Stimulated activated CD4-positive, alpha-beta T cell treated with anti-CD3 and anti-CD28 coated beads, Interleukin-15, amount 100 ng/mL, for 48 hours (primary cell): Measurements from ENCODE around the gene RHOA.
A peak's percentile ranks its signal among the peaks of the same experiment; 100 is the strongest.
"Not testable (repeated sequence)": the region's sequence is repeated elsewhere in the genome, so short reads cannot be mapped to it uniquely, and the experiment has no call there.

Experiments
- DNase-seq, 2 donors: peaks; one replicate each; pipeline ENCODE4 v3.0.0-alpha.2; 2020; ENCODE audit warnings: low read depth in 2 of 2

The RHOA gene

GRCh38 chr3:49362561-49362960 is 49.2 kb downstream of the RHOA start:
- DNase-seq: no peak

- DNase-seq: no peak
These were observed 52.2 kb downstream of the RHOA start for GRCh38 chr3:49359623-49360022.

GRCh38 chr3:49358884-49359225 is 52.9 kb downstream of the RHOA start:
- no peak for DNase-seq

- DNase-seq: peak; percentile 71 to 82
These were observed 53.4 kb downstream of the RHOA start, which contains the start of gene GPX1 for GRCh38 chr3:49358217-49358883. GPX1 (minus strand) TSS chr3:49358353; CDS start chr3:49358278, 75 bp downstream.

GRCh38 chr3:49357443-49358216 is 54.1 kb downstream of the RHOA start:
- peak; percentile 25 to 43 for DNase-seq

- DNase-seq: not testable (repeated sequence)
These were observed 54.7 kb downstream of the RHOA start for GRCh38 chr3:49357095-49357442.

- no peak for DNase-seq
These were observed 58.8 kb downstream of the RHOA start for GRCh38 chr3:49352890-49353421.

GRCh38 chr3:49352281-49352680 is 59.5 kb downstream of the RHOA start:
- DNase-seq: no peak

- no peak for DNase-seq
These were observed 60.2 kb downstream of the RHOA start for GRCh38 chr3:49351521-49352011.

GRCh38 chr3:49349348-49350114 is 62.2 kb downstream of the RHOA start:
- DNase-seq: no peak

GRCh38 chr3:49348361-49348760 is 63.4 kb downstream of the RHOA start:
- not testable (repeated sequence) for DNase-seq

GRCh38 chr3:49346797-49347251 is 65.0 kb downstream of the RHOA start:
- no peak for DNase-seq

- DNase-seq: no peak
These were observed 68.6 kb downstream of the RHOA start for GRCh38 chr3:49343163-49343562.

- DNase-seq: no peak
These were observed 69.8 kb downstream of the RHOA start for GRCh38 chr3:49341996-49342395.

- peak; percentile 92 to 94 for DNase-seq
These were observed 71.6 kb downstream of the RHOA start, which contains the start of gene USP4 for GRCh38 chr3:49339941-49340800. USP4 (minus strand) TSS chr3:49340053; CDS start chr3:49340024, 29 bp downstream.

GRCh38 chr3:49339581-49339940 is 72.2 kb downstream of the RHOA start:
- DNase-seq: peak in 1 of 2 donors; percentile 10

- no peak for DNase-seq
These were observed 77.7 kb downstream of the RHOA start for GRCh38 chr3:49333916-49334633.

GRCh38 chr3:49333091-49333490 is 78.7 kb downstream of the RHOA start:
- no peak for DNase-seq

GRCh38 chr3:49329186-49329585 is 82.6 kb downstream of the RHOA start:
- no peak for DNase-seq

GRCh38 chr3:49328350-49328749 is 83.4 kb downstream of the RHOA start:
- not testable (repeated sequence) for DNase-seq
